ENCODE measurements around the gene CCDC141.
"Not testable (repeated sequence)": the region's sequence is repeated elsewhere in the genome, so short reads cannot be mapped to it uniquely, and the experiment has no call there.

Gene CCDC141

GRCh38 chr2:179005976-179006375, 44.0 kb downstream of the CCDC141 start:
- no peak for FAIRE-seq
- DNase-seq (ENCODE audit: insufficient read length, low spot score) = no peak
- TF ChIP-seq POLR2A (IDR thresholded peaks at IDR 0.05; ENCODE audit: low read depth, low read length) = no peak

- FAIRE-seq = no peak
- DNase-seq (ENCODE audit: insufficient read length, low spot score) = no peak
- TF ChIP-seq POLR2A (IDR thresholded peaks at IDR 0.05; ENCODE audit: low read depth, low read length) = no peak
Measured at GRCh38 chr2:178999476-178999875, 50.5 kb downstream of the CCDC141 start.

- DNase-seq (ENCODE audit: insufficient read length, low spot score) (no peak), FAIRE-seq (no peak)
- TF ChIP-seq POLR2A (IDR thresholded peaks at IDR 0.05; ENCODE audit: low read depth, low read length) = no peak
Measured at GRCh38 chr2:178998539-178998938, 51.4 kb downstream of the CCDC141 start.

DNA sequence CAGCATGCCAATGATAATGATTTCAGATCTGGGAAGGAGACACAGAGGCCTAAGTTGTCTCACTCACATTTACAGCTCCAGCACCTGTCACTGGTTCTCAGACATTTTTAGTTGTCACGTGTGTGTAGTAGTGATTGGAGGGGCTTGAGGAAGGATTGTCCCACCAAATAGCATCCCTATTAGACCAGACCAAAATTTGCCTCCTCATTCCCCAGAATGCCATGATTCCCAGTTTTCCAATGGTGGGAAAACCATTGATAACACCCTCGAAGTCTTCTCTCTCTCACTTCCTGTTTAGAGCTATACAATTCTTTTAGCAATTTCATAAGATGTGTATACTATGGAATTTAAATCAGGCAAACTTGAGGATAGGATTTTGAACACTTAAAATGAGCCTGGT, 52.5 kb downstream of the CCDC141 start:
- FAIRE-seq (no peak), DNase-seq (ENCODE audit: insufficient read length, low spot score) (no peak)
- no peak for TF ChIP-seq POLR2A (IDR thresholded peaks at IDR 0.05; ENCODE audit: low read depth, low read length)

DNA sequence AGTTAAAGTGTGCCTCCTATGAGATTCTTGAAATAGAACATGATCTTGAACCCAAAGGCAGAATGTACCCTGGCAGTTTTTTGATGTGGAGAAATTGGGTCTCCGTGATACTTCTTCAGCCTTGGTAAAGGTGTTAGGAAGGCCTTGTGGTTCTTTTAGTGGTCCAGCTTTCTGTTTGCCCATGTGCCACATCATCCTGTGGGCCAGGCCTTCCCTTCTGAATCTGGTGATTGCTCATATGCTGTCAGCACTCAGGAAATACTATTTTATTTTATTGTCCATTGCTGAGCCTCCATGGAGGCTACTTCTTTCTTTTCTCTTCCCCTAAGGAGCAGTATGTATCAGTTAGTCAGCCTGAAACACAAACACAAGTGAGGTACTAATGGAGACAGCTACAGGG, 52.9 kb downstream of the CCDC141 start:
- no peak for FAIRE-seq
- no peak for TF ChIP-seq POLR2A (IDR thresholded peaks at IDR 0.05; ENCODE audit: low read depth, low read length)
- DNase-seq (ENCODE audit: insufficient read length, low spot score) = no peak

DNA sequence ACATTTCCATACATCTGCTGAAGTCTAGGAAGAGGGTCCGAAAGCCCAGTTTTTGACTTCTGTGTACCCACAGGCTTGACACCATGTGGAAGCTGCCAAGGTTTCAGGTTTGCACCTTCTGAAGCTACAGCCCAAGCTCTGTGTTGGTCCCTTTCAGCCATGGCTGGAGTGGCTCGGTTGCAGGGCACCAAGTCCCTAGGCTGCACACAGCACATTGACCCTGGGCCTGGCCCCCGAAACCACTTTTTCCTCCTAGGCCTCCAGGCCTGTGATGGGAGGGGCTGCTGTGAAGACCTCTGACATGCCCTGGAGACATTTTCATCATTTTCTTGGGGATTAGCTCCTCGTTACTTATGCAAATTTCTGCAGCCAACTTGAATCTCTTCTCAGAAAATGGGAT, 55.7 kb downstream of the CCDC141 start:
- no peak for FAIRE-seq
- no peak for TF ChIP-seq POLR2A (IDR thresholded peaks at IDR 0.05; ENCODE audit: low read depth, low read length)
- no peak for DNase-seq (ENCODE audit: insufficient read length, low spot score)

DNA sequence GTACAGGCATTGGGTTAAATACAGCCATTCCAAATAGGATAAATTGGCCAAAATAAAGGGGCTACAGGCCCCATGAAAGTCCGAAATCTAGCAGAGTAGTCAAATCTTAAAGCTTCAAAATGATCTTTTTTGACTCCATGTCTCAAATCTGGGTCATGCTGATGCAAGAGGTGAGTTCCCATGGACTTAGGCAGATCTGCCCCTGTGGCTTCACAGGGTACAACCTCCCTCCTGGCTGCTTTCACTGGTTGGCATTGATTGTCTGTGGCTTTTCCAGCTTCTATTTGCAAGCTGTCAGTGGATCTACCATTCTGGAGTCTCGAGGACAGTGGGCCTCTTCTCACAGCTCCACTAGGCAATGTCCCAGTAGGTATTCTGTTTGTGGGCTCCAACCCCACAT, 56.1 kb downstream of the CCDC141 start:
- DNase-seq (ENCODE audit: insufficient read length, low spot score) (no peak), FAIRE-seq (no peak)
- TF ChIP-seq POLR2A (IDR thresholded peaks at IDR 0.05; ENCODE audit: low read depth, low read length) = no peak

DNA sequence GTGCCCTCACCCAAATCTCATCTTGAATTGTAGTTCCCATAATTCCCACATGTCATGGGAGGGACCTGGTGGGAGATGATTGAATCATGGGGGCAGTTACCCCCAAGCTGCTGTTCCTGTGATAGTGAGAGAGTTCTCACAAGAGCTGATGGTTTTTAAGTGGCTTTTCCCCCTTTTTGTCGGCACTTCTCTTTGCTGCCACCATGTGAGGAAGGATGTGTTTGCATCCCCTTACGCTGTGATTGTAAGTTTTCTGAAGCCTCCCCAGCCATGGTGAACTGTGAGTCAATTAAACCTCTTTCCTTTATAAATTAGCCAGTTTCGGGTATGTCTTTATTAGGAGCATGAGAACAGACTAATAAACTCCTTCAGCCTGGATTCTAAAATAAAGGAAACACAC, 57.2 kb downstream of the CCDC141 start:
- DNase-seq (ENCODE audit: insufficient read length, low spot score); FAIRE-seq: not testable (repeated sequence)

DNA sequence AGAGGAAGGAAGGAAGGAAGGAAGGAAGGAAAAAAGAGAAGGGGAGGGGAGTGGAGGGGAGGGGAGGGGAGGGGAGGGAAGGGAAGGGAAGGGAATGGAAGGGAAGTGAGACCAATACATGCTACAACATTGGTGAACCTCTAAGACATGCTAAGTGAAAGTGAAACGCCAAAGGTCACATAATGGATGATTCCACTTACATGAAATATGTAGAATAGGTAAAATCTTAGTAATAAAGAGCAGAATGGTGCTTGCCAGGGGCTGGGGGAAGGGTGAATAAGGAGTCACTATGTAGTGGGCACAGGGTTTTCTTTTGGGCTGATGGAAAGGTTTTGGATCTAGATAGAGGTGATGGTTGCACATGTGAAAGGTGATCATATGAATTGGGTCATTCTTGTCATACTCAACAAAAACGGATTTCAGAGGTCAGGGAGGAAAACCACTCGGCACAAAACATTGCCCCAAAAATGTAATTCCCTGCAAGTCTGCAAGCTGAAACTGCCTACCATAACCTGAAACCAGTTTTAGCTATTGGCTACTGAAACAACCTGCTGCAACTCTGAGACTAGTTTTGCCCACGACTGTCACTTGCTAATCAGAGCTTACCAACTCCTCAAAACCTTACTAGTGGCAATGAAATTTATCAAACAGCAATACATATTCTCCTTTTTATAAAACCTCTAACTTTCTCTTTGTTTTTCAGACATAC, 59.2 kb downstream of the CCDC141 start:
- DNase-seq (ENCODE audit: insufficient read length, low spot score) (no peak), FAIRE-seq (no peak)
- no peak for TF ChIP-seq POLR2A (IDR thresholded peaks at IDR 0.05; ENCODE audit: low read depth, low read length)

DNA sequence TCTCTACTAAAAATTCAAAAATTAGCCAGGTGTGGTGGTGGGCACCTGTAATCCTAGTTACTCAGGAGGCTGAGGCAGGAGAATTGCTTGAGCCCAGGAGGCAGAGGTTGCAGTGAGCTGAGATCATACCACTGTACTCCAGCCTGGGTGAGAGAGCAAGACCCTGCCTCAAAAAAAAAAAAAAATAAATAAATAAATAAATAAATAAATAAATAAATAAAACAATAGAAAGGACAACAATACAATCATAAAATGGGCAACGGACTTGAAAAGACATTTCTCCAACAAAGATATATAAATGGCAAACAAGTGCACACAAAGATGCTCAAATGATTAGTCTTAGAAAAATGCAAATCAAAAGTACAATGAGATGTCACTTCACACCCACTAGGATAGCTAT, 60.5 kb downstream of the CCDC141 start:
- DNase-seq (ENCODE audit: insufficient read length, low spot score); FAIRE-seq: not testable (repeated sequence)

DNA sequence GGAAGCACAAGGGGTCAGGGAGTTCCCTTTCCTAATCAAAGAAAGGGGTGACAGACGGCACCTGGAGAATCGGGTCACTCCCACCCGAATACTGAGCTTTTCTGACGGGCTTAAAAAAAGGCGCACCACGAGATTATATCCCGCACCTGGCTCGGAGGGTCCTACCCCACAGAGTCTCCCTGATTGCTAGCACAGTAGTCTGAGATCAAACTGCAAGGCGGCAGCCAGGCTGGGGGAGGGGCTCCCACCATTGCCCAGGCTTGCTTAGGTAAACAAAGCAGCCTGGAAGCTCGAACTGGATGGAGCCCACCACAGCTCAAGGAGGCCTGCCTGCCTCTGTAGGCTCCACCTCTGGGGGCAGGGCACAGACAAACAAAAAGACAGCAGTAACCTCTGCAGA, 67.3 kb downstream of the CCDC141 start:
- not testable (repeated sequence) for DNase-seq (ENCODE audit: insufficient read length, low spot score); FAIRE-seq

DNA sequence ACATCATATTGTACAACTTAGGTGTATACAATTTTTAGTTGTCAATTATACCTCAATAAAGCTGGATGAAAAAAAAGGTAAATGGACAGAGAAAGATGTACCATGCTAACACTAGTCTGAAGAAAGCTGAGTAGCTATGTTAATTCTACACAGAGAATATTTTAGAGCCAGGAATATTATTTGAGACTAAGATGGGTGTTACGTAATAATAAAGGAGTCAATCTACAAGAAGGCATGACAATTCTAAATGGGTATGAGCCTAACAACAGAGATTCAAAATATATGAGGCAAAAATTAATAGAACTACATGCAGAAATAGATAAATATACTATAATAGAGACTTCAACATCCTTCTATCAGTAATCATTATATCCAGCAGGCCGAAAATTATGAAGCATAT, 69.1 kb downstream of the CCDC141 start:
- no peak for DNase-seq (ENCODE audit: insufficient read length, low spot score)
- no peak for FAIRE-seq
- TF ChIP-seq POLR2A (IDR thresholded peaks at IDR 0.05; ENCODE audit: low read depth, low read length) = no peak

DNA sequence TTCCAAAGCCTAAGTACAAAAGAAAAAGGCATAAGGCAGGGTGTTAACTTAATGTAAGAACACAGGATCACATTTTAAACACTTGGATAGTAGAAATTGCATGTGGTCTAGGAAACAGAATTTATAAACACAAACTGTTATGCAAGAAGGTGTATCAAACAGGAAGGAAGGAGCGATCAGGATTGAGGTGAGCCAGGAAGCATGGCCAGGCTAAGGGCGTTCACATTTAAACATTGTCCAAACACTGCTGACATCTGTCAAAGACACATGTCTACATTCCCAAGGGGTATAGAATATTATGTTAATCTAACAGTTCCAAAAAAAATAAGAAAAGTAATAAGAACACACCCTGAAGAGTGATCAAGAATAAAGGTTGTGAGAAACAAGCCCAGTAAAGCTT, 71.3 kb downstream of the CCDC141 start:
- no peak for TF ChIP-seq POLR2A (IDR thresholded peaks at IDR 0.05; ENCODE audit: low read depth, low read length)
- DNase-seq (ENCODE audit: insufficient read length, low spot score) = no peak
- no peak for FAIRE-seq

GRCh38 chr2:178976351-178976750, 73.6 kb downstream of the CCDC141 start:
- no peak for TF ChIP-seq POLR2A (IDR thresholded peaks at IDR 0.05; ENCODE audit: low read depth, low read length)
- FAIRE-seq = no peak
- DNase-seq (ENCODE audit: insufficient read length, low spot score) = no peak

DNA sequence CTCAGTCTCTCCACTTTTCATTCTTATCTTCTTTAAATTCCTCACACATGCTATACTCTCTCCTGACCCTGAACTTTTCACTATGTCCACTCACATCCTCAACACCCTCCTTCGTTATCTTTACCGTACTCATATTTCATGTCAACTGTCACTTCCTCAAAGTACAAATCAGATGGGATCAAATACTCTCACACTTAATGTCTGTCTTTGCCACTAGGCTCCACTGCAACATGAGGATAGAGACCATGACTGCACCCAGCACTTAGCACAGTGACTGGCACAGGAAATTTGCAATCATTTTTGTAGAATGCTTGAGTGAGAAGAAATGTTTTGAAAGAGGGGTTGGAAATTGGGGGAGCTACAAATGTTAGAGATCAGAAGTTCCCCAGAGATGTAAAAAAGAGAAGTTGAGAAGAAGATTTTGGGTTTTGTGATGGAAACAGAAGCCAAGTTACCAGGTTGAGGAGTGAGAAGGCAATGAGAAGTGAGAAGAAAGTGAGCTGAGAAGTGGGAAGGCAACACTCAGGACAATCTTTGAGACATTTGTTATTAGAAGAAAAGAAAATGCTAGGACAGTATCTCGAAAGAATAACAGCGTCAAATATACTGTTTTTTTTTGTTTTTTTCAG, 87.0 kb downstream of the CCDC141 start:
- no peak for DNase-seq (ENCODE audit: insufficient read length, low spot score)
- FAIRE-seq = no peak
- no peak for TF ChIP-seq POLR2A (IDR thresholded peaks at IDR 0.05; ENCODE audit: low read depth, low read length)

Measured in H54 (cell line).